Measurements from ENCODE around the gene TAL1.

The TAL1 gene

DNA sequence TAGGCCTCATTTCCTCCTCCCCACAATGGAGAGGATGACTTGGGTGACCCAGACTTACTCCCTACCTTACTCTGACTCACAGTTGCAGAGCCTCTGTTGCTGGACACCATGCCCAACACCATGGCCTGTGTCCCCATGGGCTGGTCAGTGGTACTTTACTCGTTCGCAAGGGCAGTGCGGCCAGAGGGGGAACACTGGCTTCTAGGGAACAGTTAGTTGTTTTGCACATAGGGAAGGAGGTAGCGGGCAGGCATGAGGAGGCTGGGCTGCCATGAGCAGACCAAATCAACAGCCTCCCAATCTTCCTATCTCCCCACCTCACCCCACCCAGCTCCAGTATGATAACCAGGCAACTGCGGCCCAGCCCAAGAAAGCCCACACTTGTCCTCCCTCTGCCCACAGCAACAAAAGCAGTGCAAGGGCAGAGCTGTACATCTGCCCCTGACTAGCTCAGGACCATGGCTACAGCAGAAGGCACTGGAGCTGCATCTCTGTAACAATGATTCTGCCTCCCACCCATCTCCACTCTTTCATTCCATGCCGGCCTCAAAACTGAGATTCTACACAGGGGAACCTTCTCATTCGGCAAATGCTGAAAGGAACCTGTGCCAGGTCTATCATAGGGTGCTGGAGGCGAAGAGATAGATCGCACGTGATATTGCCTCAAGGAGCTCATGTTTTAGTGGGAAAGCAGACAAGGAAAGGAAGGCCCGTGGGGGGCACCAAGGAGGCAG, 18.6 kb downstream of the TAL1 start:
- Histone ChIP-seq H3K79me2 (ENCODE audit: insufficient read depth, low read length) (no peaks in the 10 kb centered on the region), H4K20me1 (ENCODE audit: insufficient read depth, low read length) (no peaks in the 10 kb centered on the region), H2AFZ (ENCODE audit: low read length) (no peak overlapping the region), H3K9me2 (ENCODE audit: low read depth, low read length) (no peaks in the 10 kb centered on the region), H3K27ac (ENCODE audit: low read depth, low read length, poor library complexity, severe bottlenecking) (no peak overlapping the region), H3K9ac (ENCODE audit: low read length) (no peak overlapping the region), H3K4me2 (ENCODE audit: low read length) (no peak overlapping the region), H3K9me3 (ENCODE audit: low read length) (no peaks in the 10 kb centered on the region), H3K4me1 (ENCODE audit: insufficient read depth, low read length, severe bottlenecking) (no peaks in the 10 kb centered on the region), H3K36me3 (ENCODE audit: insufficient read depth, low read length) (no peaks in the 10 kb centered on the region), H3K27me3 (ENCODE audit: insufficient read depth, low read length) (no peaks in the 10 kb centered on the region), H3F3A (ENCODE audit: insufficient read depth, low read length) (no peaks in the 10 kb centered on the region), H3K4me3 (ENCODE audit: low read depth, low read length, poor library complexity, severe bottlenecking) (no peak overlapping the region)
- TF ChIP-seq EZH2 (IDR thresholded peaks at IDR 0.05; ENCODE audit: borderline replicate concordance, low read length) (no peak), CTCF (IDR thresholded peaks at IDR 0.05; ENCODE audit: low read length) (no peak)

DNA sequence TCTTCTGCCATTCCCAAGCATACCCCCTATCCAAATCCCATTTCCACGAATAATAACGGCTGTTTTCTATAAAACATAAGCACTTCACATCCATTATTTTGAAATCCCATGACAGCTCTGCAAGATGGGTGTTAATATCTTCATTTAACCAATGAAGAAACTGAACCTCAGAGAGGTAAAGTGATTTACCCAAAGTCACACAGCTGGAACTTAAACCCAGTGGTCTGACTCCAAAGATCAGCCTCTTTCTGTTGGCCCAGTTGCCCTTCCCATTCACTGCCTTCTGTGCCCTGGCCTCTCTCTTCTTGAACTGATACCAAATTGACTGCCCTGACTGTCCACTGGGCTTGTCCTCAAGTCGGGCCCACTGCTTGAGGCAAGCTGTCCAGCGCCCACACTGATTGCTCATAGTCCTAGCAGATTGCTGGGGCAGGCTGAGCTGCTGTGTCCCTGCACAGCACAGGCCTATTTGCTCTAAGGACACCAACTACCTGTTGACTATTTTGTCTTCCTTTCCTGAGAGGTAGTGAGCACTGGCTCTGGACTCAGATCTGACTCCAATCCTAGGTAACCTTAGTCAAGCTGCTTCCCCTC, 19.3 kb downstream of the TAL1 start:
- Histone ChIP-seq H3K9ac (ENCODE audit: low read length) (no peak overlapping the region), H4K20me1 (ENCODE audit: insufficient read depth, low read length) (no peaks in the 10 kb centered on the region), H3K4me3 (ENCODE audit: low read depth, low read length, poor library complexity, severe bottlenecking) (no peak overlapping the region), H3K27ac (ENCODE audit: low read depth, low read length, poor library complexity, severe bottlenecking) (no peak overlapping the region), H3K4me1 (ENCODE audit: insufficient read depth, low read length, severe bottlenecking) (no peaks in the 10 kb centered on the region), H3K27me3 (ENCODE audit: insufficient read depth, low read length) (no peaks in the 10 kb centered on the region), H3K9me3 (ENCODE audit: low read length) (no peaks in the 10 kb centered on the region), H3K79me2 (ENCODE audit: insufficient read depth, low read length) (no peaks in the 10 kb centered on the region), H2AFZ (ENCODE audit: low read length) (no peak overlapping the region), H3K9me2 (ENCODE audit: low read depth, low read length) (no peaks in the 10 kb centered on the region), H3K36me3 (ENCODE audit: insufficient read depth, low read length) (no peaks in the 10 kb centered on the region), H3K4me2 (ENCODE audit: low read length) (no peak overlapping the region), H3F3A (ENCODE audit: insufficient read depth, low read length) (no peaks in the 10 kb centered on the region)
- no peak for TF ChIP-seq CTCF (IDR thresholded peaks at IDR 0.05; ENCODE audit: low read length)
- no peak for TF ChIP-seq EZH2 (IDR thresholded peaks at IDR 0.05; ENCODE audit: borderline replicate concordance, low read length)

GRCh38 chr1:47211796-47212269, 20.2 kb downstream of the TAL1 start:
- Histone ChIP-seq H3K9ac (ENCODE audit: low read length) (no peak overlapping the region), H2AFZ (ENCODE audit: low read length) (no peak overlapping the region), H3K79me2 (ENCODE audit: insufficient read depth, low read length) (no peaks in the 10 kb centered on the region), H3F3A (ENCODE audit: insufficient read depth, low read length) (no peaks in the 10 kb centered on the region), H4K20me1 (ENCODE audit: insufficient read depth, low read length) (no peaks in the 10 kb centered on the region), H3K36me3 (ENCODE audit: insufficient read depth, low read length) (no peaks in the 10 kb centered on the region), H3K4me3 (ENCODE audit: low read depth, low read length, poor library complexity, severe bottlenecking) (no peak overlapping the region), H3K4me2 (ENCODE audit: low read length) (no peak overlapping the region), H3K27me3 (ENCODE audit: insufficient read depth, low read length) (no peaks in the 10 kb centered on the region), H3K9me2 (ENCODE audit: low read depth, low read length) (no peaks in the 10 kb centered on the region), H3K27ac (ENCODE audit: low read depth, low read length, poor library complexity, severe bottlenecking) (no peak overlapping the region), H3K4me1 (ENCODE audit: insufficient read depth, low read length, severe bottlenecking) (no peaks in the 10 kb centered on the region), H3K9me3 (ENCODE audit: low read length) (no peaks in the 10 kb centered on the region)
- TF ChIP-seq CTCF (IDR thresholded peaks at IDR 0.05; ENCODE audit: low read length) (no peak), EZH2 (IDR thresholded peaks at IDR 0.05; ENCODE audit: borderline replicate concordance, low read length) (no peak)

Data from OCI-LY1 (cell line).